Vagina (tissue), 2 donors: Measurements from ENCODE around the gene TCF7L1.

Experiments used
- CTCF ChIP-seq, 3 experiments: fragments of 450-650 bp in 2 of 3; fragments of 200-600 bp in 1 of 3; sonication (generic) in 1 of 3; IDR thresholded peaks; one replicate each; pipeline ENCODE4 v1.5.1; 2017 to 2019; ENCODE audit warnings: antibody characterized with exemption in 3 of 3, mild to moderate bottlenecking in 2 of 3, moderate library complexity in 2 of 3
- POLR2A ChIP-seq, 2 donors: fragments of 450-650 bp; IDR thresholded peaks; one replicate each; pipeline ENCODE4 v1.6.1; 2017; ENCODE audit warnings: antibody characterized with exemption in 2 of 2, mild to moderate bottlenecking in 2 of 2, moderate library complexity in 2 of 2

DNA sequence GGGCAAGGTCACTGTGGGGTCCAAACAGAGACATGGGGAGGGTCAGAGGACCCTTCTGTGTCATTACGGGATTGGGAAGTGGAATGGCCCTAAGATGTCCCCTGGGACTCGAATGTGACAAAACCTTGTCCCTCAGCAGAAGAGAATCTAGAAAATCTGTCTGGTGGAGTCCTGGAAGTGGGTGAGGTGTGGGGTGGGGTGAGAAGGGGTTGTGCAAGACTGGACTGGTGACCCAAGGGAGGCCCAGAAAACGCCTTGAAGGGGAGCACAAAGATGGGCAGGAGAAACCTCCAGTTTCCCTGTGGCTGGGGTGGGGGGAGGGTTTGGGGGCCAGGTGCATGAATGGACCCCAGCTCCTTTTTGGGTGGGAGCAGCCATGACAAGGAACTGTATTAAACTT is 79.6 kb downstream of the TCF7L1 start:
- TF ChIP-seq POLR2A (IDR thresholded peaks at IDR 0.05), result no peak
- no peak for TF ChIP-seq CTCF (IDR thresholded peaks at IDR 0.05)
